Astrocyte (in vitro differentiated cells and primary cell): ENCODE results near the gene FFAR2. TPM values are rescaled to one million over a fixed set of nuclear protein-coding genes. Genes with fewer than 3 reads are reported as not detected.

Source experiments
- DNase-seq: peaks from one replicate; pipeline ENCODE4 v3.0.0-alpha.2; 2010; ENCODE audit warnings: low read depth
- FAIRE-seq: peaks from 2 replicates; lab custom pipeline; 2011; peaks lifted over from hg19 to GRCh38; lab: Jason Lieb, UNC
- H2AFZ ChIP-seq: 2 replicates; pipeline ENCODE4 v1.6.0; 2012; ENCODE audit warnings: low read depth, low read length, inconsistent platforms
- H3K27ac ChIP-seq: 2 replicates; pipeline ENCODE4 v1.5.1; 2011; ENCODE audit warnings: low read depth, low read length, inconsistent platforms
- H3K27me3 ChIP-seq: 2 replicates; pipeline ENCODE4 v1.6.0; 2011; ENCODE audit warnings: low read length, inconsistent platforms; ENCODE audit not compliant: insufficient read depth
- H3K36me3 ChIP-seq: 2 replicates; pipeline ENCODE4 v1.5.1; 2011; ENCODE audit warnings: low read length, inconsistent platforms; ENCODE audit not compliant: insufficient read depth
- H3K4me1 ChIP-seq: 2 replicates; pipeline ENCODE4 v1.5.1; 2011; ENCODE audit warnings: low read length, inconsistent platforms; ENCODE audit not compliant: insufficient read depth
- H3K4me2 ChIP-seq: 2 replicates; pipeline ENCODE4 v1.6.0; 2012; ENCODE audit warnings: low read length, inconsistent platforms
- H3K4me3 ChIP-seq: 2 replicates; pipeline ENCODE4 v1.5.1; 2011; ENCODE audit warnings: low read depth, mild to moderate bottlenecking, low read length, inconsistent platforms; ENCODE audit not compliant: insufficient read depth
- H3K79me2 ChIP-seq: 2 replicates; pipeline ENCODE4 v1.6.0; 2012; ENCODE audit warnings: mild to moderate bottlenecking, low read length, inconsistent platforms; ENCODE audit not compliant: insufficient read depth
- H3K9ac ChIP-seq: 2 replicates; pipeline ENCODE4 v1.6.0; 2012; ENCODE audit warnings: mild to moderate bottlenecking, low read length, inconsistent platforms
- H3K9me3 ChIP-seq: 2 replicates; pipeline ENCODE4 v1.5.1; 2012; ENCODE audit warnings: low read depth, mild to moderate bottlenecking, low read length, inconsistent platforms; ENCODE audit not compliant: insufficient read depth
- H4K20me1 ChIP-seq: 2 replicates; pipeline ENCODE4 v1.6.0; 2012; ENCODE audit warnings: low read length, inconsistent platforms; ENCODE audit not compliant: insufficient read depth
- H3K27ac Mint-ChIP-seq: one replicate; pipeline ENCODE4 v1.8.0; 2021; ENCODE audit warnings: mild to moderate bottlenecking, mixed read lengths; ENCODE audit not compliant: unreplicated experiment
- H3K27me3 Mint-ChIP-seq: one replicate; pipeline ENCODE4 v1.8.0; 2021; ENCODE audit warnings: low read depth, mixed read lengths; ENCODE audit not compliant: unreplicated experiment
- H3K36me3 Mint-ChIP-seq: one replicate; pipeline ENCODE4 v1.8.0; 2021; ENCODE audit warnings: low read depth, mixed read lengths; ENCODE audit not compliant: unreplicated experiment
- H3K4me1 Mint-ChIP-seq: one replicate; pipeline ENCODE4 v1.8.0; 2021; ENCODE audit warnings: low read depth, mixed read lengths; ENCODE audit not compliant: unreplicated experiment
- H3K4me3 Mint-ChIP-seq: one replicate; pipeline ENCODE4 v1.8.0; 2021; ENCODE audit warnings: mild to moderate bottlenecking, moderate library complexity, mixed read lengths; ENCODE audit not compliant: unreplicated experiment
- H3K9me3 Mint-ChIP-seq: one replicate; pipeline ENCODE4 v1.8.0; 2021; ENCODE audit warnings: mild to moderate bottlenecking, mixed read lengths; ENCODE audit not compliant: unreplicated experiment
- CTCF ChIP-seq: IDR thresholded peaks from 2 replicates; pipeline ENCODE4 v1.5.1; 2011; ENCODE audit warnings: low read depth, mild to moderate bottlenecking, inconsistent platforms, low read length, moderate library complexity; ENCODE audit not compliant: insufficient read depth
- EZH2 ChIP-seq: IDR thresholded peaks from 2 replicates; pipeline ENCODE4 v1.6.1; 2012; ENCODE audit warnings: mild to moderate bottlenecking, low read length, inconsistent platforms; ENCODE audit not compliant: insufficient read depth
- total RNA-seq: library from RNA; stranded (reverse); gene quantifications from 2 replicates; pipeline ENCODE4 v1.2.1, GENCODE V29; 2021

Gene FFAR2
- total RNA-seq, 1 donor from 2014 or later, result not detected

GRCh38 chr19:35414442-35414841 lies 33.6 kb upstream of the FFAR2 start:
- Histone ChIP-seq H3K4me2 (no peak overlapping the region), H4K20me1 (no peaks in the 10 kb centered on the region), H3K27me3 (no peaks in the 10 kb centered on the region), H3K9ac (no peak overlapping the region), H3K9me3 (no peaks in the 10 kb centered on the region), H2AFZ (no peak overlapping the region), H3K4me1 (no peaks in the 10 kb centered on the region), H3K27ac (no peak overlapping the region), H3K36me3 (no peaks in the 10 kb centered on the region), H3K79me2 (no peaks in the 10 kb centered on the region), H3K4me3 (no peak overlapping the region)
- FAIRE-seq, result no peak
- peaks cover 3% of the 10 kb centered on the region for H3K9me3 Mint-ChIP-seq
- H3K4me3 Mint-ChIP-seq, result no peak overlapping the region
- no peaks in the 10 kb centered on the region for H3K4me1 Mint-ChIP-seq
- peaks cover 57% of the 10 kb centered on the region for H3K27me3 Mint-ChIP-seq
- no peak overlapping the region for H3K27ac Mint-ChIP-seq
- no peak for DNase-seq
- no peaks in the 10 kb centered on the region for H3K36me3 Mint-ChIP-seq
- no peak for TF ChIP-seq EZH2
- no peak for TF ChIP-seq CTCF

- H3K9me3 Mint-ChIP-seq, result peaks cover 3% of the 10 kb centered on the region
These were observed 31.7 kb upstream of the FFAR2 start for GRCh38 chr19:35416331-35416730.

More at GRCh38 chr19:35416331-35416730, 31.7 kb upstream of the FFAR2 start:
- no peak overlapping the region for H3K27ac ChIP-seq
- no peak overlapping the region for H3K4me3 ChIP-seq
- H3K4me1 ChIP-seq, result no peaks in the 10 kb centered on the region
- no peaks in the 10 kb centered on the region for H3K9me3 ChIP-seq
- H3K27me3 Mint-ChIP-seq, result peaks cover 54% of the 10 kb centered on the region
- no peaks in the 10 kb centered on the region for H3K79me2 ChIP-seq
- FAIRE-seq (no peak), DNase-seq (no peak)
- no peaks in the 10 kb centered on the region for H3K27me3 ChIP-seq
- no peaks in the 10 kb centered on the region for H4K20me1 ChIP-seq
- H3K4me2 ChIP-seq, result no peak overlapping the region
- no peaks in the 10 kb centered on the region for H3K36me3 ChIP-seq
- no peak overlapping the region for H2AFZ ChIP-seq
- no peak overlapping the region for H3K4me3 Mint-ChIP-seq
- no peaks in the 10 kb centered on the region for H3K36me3 Mint-ChIP-seq
- H3K9ac ChIP-seq, result no peak overlapping the region
- H3K27ac Mint-ChIP-seq, result no peak overlapping the region
- no peaks in the 10 kb centered on the region for H3K4me1 Mint-ChIP-seq
- TF ChIP-seq CTCF, result no peak
- TF ChIP-seq EZH2, result no peak
